Fibroblast of lung (primary cell): ENCODE results near the gene EZR.

Experiments
- CTCF ChIP-seq, 2 donors: IDR thresholded peaks in 1 of 2; conservative IDR thresholded peaks in 1 of 2; 1 replicate in 1 of 2; 2 replicates in 1 of 2; pipeline ENCODE4 v1.5.1; 2011 to 2012; ENCODE audit warnings: low read length in 2 of 2, control low read depth in 1 of 2, inconsistent platforms in 1 of 2, low read depth in 1 of 2, mild to moderate bottlenecking in 1 of 2
- EZH2 ChIP-seq: IDR thresholded peaks from 2 replicates; pipeline ENCODE4 v1.5.1; 2012; ENCODE audit warnings: low read length, control low read depth, mild to moderate bottlenecking; ENCODE audit errors: missing control alignments

- no peak for TF ChIP-seq CTCF (conservative IDR thresholded peaks at IDR 0.05 in 1 of 2, IDR thresholded peaks at IDR 0.05 in 1 of 2; ENCODE audit: low read depth in 1 of 2, low read length in 2 of 2)
- TF ChIP-seq EZH2, result no peak
Observed at GRCh38 chr6:158784505-158784904, 34.7 kb downstream of the EZR start.
